Activated gamma-delta T cell treated with Interleukin-2 at 50 U/mL for 16 hours (primary cell): ENCODE data around the gene FABP6.
"Not testable (repeated sequence)": the region's sequence is repeated elsewhere in the genome, so short reads cannot be mapped to it uniquely, and the experiment has no call there.

Source experiments
- DNase-seq: peaks from one replicate; pipeline ENCODE4 v3.0.0-alpha.2; 2020

The FABP6 gene

GRCh38 chr5:160227012-160227411, 2.3 kb upstream of the FABP6 start:
- DNase-seq = no peak

- no peak for DNase-seq
Measured at GRCh38 chr5:160230686-160231527, 1.6 kb downstream of the FABP6 start.

- DNase-seq = no peak
Measured at GRCh38 chr5:160231783-160232342, 2.6 kb downstream of the FABP6 start.

- no peak for DNase-seq
Measured at GRCh38 chr5:160233215-160233614, 3.9 kb downstream of the FABP6 start.

GRCh38 chr5:160235731-160236130, 6.4 kb downstream of the FABP6 start:
- DNase-seq = no peak

- no peak for DNase-seq
Measured at GRCh38 chr5:160237571-160238093, 8.3 kb downstream of the FABP6 start.

GRCh38 chr5:160240350-160240749, 11.0 kb downstream of the FABP6 start:
- DNase-seq = no peak

GRCh38 chr5:160242145-160242544, 12.8 kb downstream of the FABP6 start:
- no peak for DNase-seq

GRCh38 chr5:160245506-160246086, 16.3 kb downstream of the FABP6 start:
- DNase-seq = no peak

- DNase-seq = not testable (repeated sequence)
Measured at GRCh38 chr5:160249570-160249969, 20.3 kb downstream of the FABP6 start.

- no peak for DNase-seq
Measured at GRCh38 chr5:160250226-160250625, 20.9 kb downstream of the FABP6 start.

GRCh38 chr5:160250826-160251225, 21.5 kb downstream of the FABP6 start:
- no peak for DNase-seq

GRCh38 chr5:160251406-160252155, 22.3 kb downstream of the FABP6 start:
- no peak for DNase-seq

GRCh38 chr5:160252916-160253315, 23.6 kb downstream of the FABP6 start:
- DNase-seq = no peak

GRCh38 chr5:160253441-160253840, 24.1 kb downstream of the FABP6 start:
- no peak for DNase-seq

- DNase-seq = no peak
Measured at GRCh38 chr5:160254706-160255105, 25.4 kb downstream of the FABP6 start.

GRCh38 chr5:160259341-160259740, 30.0 kb downstream of the FABP6 start:
- DNase-seq = no peak

GRCh38 chr5:160260006-160260775, 30.9 kb downstream of the FABP6 start:
- no peak for DNase-seq

- no peak for DNase-seq
Measured at GRCh38 chr5:160260881-160261815, 31.8 kb downstream of the FABP6 start.

- no peak for DNase-seq
Measured at GRCh38 chr5:160262151-160263074, 33.1 kb downstream of the FABP6 start.
